ENCODE measurements around the gene RGL4. TPM values are rescaled to one million over a fixed set of nuclear protein-coding genes. Genes with fewer than 3 reads are reported as not detected.
A peak's percentile ranks its signal among the peaks of the same experiment; 100 is the strongest.

RGL4 gene
- polyA plus RNA-seq, 4 donors = 1.8 to 4.7 (median 2.6) TPM

DNA sequence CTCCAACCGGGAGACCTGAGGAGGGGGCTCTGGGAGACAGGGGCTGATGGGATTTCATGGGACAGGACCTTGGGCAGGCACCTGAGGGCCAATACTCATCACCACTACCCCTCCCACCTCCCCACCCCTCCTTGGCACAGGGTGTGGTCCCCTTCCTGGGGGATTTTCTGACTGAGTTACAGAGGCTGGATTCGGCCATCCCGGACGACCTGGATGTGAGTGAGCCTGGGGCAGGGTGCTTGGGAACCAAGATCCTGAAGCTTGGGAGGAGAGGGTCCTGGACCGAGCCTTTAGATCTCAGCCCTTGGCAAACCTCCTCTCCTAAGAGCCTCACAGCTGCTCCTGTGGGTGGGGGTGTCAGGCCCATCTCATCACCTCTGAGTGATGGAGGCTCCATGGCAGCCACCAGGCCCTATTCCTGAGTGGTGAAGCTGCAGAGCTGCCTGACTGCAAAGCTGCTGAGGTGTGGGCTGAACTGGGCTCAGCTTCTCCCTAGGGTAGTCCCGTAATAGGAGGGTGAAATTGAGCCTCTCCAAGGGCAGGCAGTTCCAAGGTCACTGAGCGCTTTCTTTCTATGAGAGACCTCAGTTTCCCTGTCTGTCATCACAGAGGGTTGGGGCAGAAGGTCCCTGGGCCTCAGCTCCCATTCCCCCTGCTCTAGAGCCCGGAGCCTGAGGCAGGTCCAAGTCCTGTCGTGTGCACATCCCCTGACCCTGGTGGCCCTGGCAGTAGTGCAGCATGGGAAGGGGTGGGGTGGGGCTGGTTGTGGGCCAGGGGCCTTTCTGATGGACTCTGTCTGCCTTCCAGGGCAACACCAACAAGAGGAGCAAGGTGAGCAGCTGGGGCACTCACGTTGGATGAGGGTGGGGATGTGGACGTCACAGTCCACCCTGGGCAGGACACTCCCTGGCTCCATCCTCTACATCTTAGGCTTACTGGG is 6.5 kb downstream of the RGL4 start:
- DNase-seq (ENCODE audit: low read depth in 4 of 4, low spot score in 3 of 4) = no peak

DNA sequence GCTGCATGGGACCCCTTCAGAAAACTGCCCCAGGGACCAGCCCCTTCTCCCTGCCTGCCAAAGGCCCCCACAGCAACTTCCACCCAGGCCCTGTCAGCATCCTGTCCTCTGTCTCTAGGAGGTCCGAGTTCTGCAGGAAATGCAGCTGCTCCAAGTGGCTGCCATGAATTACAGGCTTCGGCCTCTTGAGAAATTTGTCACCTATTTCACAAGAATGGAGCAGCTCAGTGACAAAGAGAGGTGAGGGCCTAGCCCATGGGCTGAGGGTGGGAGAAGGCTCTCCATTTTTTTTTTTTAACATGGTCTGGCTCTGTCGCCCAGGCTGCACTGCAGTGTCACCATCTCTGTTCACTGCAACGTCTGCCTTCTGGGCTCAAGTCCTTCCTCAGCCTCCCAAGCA is 7.3 kb downstream of the RGL4 start:
- no peak for DNase-seq (ENCODE audit: low read depth in 4 of 4, low spot score in 3 of 4)

DNA sequence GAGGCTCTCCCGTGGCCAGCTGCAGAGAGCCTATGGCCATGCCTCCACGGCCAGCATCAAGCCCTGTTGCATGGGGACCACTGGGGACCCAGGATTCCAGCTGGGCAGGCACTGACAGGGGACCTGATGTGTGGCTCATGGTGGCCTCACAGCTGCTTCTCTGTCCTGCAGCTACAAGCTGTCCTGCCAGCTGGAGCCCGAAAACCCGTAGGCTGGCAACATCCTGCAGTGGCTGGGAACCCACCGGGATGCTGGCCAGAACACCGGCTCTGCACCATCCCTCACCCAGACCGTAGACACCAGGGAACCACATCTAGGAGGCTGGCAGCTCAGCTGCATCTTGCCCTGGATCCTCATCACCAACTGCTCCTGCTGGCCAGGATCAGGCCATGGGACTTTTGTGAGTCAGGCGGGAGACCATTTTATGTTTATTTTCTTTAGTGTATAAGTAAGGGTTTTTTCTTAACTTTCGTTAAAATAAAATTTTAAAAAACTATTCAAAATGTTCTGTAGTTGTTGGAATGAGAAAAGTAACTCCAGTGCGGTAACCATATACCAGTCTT is 7.9 kb downstream of the RGL4 start:
- no peak for DNase-seq (ENCODE audit: low read depth in 4 of 4, low spot score in 3 of 4)

DNA sequence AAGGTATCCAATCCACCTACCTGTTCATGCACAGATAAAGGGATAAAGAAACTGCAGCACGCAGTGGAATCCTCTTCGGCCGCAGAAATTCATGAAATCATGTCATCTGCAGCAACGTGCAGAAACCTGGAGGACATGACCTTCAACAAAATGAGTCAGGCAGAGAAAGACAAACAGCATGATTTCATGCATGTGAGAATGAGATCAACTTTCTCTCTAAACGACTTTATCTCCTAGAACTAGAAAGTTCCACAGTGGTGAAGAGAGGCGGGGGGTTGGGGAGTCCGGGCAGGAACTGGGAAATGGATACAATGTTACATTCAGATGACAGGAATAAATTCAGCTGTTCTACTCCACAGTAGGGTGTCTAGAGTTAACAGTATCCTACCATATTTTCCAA is 9.9 kb downstream of the RGL4 start:
- no peak for DNase-seq (ENCODE audit: low read depth in 4 of 4, low spot score in 3 of 4)

DNA sequence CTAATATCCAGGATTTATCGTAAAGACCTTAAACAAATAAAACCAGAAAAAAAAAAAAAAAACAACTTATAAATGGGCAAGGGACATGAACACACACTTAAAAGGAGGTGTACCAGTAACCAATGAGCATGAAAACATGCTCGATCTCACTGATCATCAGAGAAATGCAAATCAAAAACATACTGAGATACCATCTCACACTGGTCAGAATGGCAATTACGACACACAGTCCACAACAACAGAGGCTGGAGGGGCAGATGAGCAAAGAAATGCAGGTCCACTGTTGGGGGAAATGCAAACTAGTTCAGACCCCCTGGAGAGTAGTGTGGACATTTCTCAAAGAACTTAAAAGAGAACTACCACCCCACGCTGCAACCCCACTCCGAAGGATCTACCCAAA is 13.2 kb downstream of the RGL4 start:
- no peak for DNase-seq (ENCODE audit: low read depth in 4 of 4, low spot score in 3 of 4)

DNA sequence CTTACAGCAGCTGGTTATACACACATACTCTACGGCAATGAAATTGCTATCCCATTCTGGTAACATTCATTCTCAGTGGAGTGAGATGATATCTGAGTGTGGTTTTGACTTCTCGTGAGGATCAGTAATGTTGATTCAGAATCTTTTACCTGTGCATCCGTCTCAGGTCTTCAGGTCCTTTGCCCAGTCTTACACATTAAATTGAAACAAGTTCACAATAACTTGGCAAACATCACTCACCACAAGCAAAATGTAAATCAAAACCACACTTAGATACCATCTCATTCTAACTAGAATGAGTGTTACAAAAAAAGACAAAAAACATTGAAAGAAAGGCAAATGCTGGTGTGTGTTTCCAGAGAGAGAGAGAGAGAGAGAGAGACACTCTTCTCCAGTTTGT is 14.0 kb downstream of the RGL4 start:
- no peak for DNase-seq (ENCODE audit: low read depth in 4 of 4, low spot score in 3 of 4)

DNA sequence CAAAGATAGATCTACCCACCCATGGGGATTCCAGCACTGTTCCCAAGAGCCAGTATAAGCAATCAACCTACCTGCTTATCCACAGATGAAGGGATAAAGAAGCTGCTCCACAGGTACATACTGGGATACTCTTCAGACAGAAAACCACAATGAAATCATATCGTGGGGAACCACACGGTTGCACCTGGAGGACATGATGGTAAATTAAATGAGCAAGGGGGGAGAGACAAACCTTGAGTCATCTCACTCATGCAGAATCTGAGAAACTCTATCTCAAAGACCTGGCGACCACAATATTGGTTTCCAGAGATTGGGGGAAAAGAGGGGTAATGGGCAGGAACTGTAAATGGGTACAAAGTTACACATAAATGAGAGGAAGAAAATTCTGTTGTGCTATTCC is 14.5 kb downstream of the RGL4 start:
- DNase-seq (ENCODE audit: low read depth in 4 of 4, low spot score in 3 of 4) = no peak

DNA sequence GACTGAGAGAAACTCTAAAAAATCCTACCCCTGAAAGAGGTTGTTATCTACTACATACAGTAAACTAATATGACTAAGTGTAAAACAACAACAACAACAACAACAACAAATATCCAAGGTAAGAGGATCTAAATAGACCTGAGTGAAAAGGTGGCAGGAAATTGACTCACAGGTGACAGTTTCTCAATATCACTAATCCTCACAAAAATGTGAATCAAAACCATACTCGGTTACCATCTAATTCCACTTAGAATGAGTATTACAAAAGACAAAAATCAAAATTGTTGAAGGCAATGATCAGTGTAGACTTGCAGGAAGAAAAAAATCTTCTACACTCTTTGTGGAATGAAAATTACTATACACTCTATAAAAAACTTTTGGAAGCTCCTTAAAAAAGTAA is 17.5 kb downstream of the RGL4 start:
- no peak for DNase-seq (ENCODE audit: low read depth in 4 of 4, low spot score in 3 of 4)

DNA sequence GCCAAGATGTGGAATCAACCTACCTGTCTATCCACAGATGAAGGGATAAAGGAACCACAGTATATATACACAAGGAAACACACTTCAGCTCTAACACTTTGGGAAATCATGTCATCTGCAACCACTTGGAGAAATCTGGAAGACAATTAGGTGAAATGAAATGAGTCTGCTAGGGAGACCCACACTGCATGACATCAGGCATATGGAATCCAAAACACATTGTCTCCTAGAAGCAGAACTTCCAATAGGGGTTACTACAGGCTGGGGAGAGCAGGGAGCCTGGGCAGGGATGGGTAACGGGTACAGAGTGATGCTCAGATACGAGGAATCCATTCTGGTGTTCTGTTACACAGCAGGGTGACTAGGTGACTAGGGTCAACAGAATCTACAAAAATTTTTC is 18.3 kb downstream of the RGL4 start:
- no peak for DNase-seq (ENCODE audit: low read depth in 4 of 4, low spot score in 3 of 4)

DNA sequence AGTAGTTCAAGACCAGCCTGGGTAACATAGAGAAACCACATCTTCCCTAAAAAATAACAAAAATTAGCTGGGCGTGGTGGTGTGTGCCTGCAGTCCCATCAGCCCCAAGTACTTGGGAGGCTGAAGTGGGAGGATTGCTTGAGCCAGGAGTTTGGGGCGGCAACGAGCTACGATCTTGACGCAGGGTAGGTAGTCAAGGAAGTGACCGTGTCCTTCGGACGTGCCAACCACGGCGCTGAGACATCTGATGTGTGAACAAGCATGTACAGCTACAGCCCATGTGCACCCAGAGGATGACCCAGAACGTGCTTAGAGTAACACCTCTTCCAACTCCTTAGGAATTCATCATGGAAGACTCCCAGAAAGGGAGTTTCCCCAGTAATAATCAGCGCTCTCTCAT is 21.4 kb downstream of the RGL4 start:
- DNase-seq (ENCODE audit: low read depth in 4 of 4, low spot score in 3 of 4) = no peak

DNA sequence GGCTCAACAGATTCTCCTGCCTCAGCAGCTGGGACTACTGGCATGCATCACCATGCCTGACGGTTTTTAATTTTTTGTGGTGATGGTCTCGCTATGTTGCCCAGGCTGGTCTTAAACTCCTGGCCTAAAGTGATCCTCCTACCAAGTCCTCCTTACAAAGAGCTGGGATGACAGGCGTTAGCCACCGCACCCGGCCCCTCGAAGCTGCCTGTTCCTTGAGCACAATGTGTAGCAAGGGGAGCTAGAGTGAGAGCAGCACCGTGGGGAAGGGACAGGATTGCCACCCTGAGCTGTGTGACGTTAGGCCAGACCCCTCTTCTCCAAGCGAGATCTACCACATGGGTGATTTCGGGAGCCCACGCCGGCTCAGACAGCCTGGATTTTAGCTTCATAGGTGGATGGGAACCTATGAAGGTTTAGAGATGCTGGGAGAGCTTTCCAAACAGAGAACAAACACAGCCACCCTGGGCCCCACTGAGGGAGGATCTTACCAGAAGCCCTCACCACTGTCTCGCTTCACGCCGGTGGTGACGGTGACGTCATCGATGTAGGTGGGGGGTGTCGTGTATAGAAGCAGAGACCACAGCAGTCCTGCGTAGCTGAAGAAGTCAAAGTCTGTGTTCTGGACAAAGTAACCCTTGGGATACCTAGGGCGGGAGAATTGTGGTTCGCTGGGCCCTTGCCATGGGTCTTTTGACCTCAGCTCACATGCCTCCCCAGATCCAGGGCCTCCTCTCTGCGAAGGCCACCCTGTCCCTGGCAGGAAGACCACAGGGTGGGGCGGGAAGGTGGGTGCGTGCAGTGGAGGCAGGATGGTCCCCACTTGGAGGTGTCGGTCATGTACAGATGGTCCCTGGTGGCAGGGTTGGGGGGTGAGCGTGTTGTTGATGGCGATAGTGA is 23.1 kb downstream of the RGL4 start:
- no peak for DNase-seq (ENCODE audit: low read depth in 4 of 4, low spot score in 3 of 4)

DNA sequence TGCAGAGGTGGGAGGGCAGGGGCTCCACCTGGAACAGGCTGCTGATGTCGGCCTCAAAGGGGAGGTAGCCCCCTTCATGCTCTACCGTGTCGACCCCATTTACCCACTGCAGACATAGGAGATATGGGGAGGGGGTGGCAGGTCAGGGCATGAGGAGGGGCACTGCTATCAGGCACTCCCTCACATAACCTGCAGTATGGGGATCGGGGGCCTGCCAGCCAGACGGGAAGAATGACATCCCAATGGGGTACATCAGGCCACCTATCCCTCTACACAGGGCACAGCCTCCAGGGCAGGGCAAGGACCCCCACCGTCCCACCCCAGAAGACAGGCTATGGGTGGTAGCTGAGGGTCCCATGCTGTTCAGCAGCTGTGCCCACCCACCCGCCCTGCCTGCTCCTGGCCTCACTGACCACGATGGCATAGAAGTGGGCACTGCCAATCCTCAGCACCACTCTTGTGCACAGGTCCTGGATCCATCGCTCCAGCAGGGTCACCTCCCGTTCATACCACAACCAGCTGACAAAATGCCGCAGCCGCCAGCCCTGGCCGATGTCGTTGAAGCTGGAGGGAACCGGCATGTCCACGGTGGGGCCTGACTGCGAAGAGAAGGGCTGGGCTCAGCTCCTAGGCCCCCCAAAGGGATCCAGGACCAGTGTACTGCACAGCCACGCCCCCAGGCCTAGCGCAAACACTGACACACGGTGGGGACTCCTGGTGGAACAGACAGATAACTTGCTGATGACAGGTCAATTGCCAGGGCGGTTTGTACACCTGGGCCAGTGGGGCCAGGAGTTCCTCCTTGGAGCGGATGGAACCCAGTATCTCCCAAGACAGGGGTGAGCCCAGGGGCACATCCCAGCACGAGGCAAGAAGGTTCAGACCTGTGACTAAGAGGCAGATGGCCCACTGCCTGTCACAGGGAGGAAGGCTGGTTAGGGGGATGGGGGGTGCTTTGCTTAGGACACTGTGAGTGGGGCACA is 24.1 kb downstream of the RGL4 start:
- no peak for DNase-seq (ENCODE audit: low read depth in 4 of 4, low spot score in 3 of 4)

DNA sequence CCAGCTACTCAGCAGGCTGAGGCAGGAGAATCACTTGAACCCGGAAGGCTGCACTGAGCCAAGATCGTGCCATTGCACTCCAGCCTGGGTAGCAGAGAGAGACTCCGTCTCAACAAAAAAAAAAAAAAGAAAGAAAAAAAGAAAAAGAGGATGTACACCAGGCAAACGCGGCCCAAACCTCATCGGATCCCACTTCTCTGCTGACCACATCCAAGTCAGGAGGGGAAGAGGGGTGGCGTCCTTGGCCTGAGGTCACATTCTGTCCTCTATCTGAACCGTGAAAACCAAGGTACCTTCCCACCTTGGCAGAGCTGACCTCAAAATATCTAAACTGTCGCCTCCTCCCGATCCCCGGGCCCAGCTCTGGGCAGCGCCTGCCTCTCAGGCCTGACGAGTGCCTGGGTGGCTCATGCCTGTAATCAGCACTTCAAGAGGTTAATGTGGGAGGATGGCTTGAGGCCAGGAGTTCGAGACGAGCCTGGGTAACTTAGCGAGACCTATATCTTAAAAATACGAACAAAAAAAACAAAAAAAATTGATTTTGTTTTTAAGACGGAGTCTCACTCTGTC is 25.1 kb downstream of the RGL4 start:
- DNase-seq (ENCODE audit: low read depth in 4 of 4, low spot score in 3 of 4) = no peak

DNA sequence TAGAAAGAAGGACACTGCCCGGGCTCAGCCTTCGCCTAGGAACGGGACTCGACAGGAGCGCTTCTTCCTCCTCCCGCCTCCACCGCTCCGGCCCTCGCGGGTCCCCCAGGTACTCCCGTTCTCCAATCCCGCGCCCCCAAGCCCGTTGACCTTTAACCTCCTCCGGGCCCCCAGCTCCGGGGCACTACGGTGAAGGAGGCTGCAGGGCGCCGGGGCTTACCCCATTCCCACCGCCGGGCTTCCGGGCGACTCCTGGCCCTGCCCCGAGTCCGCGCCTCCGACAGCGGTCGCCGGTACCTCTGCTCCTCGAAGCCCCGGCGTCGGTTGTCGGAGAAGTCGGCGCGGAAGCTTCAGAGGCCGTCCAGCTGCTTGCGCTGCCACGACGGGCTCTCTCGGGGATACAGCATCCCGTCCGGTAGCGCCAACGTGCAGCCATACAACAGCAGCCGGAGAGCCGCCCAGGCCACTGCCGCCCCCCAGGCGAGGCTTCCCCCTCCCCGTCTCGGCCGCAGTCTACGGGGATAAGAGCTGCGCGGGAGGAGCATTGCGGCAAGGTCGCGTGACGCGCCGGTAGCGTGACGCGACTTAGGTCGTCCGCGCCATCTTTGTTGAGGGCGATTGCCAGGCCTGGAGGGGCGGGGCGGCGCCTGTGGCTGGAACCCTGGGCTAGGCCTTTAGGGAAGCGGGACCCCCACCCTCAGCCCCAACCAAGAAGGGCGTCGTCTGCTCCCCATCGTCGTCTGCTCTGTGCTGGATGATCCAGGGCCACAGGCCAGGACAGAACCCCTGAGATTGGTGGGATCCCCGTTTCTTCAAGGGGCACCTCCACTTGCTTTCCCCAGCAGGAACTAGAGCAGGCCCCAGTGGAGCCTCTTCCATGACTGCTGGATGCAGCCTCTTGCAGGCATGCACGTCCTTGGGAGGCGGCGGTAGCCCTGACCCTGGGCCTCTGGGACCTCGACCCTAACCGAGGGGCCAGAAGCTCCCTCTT is 26.3 kb downstream of the RGL4 start:
- DNase-seq (ENCODE audit: low read depth in 4 of 4, low spot score in 3 of 4) = peak; percentile 70 to 76 (median 76)

DNA sequence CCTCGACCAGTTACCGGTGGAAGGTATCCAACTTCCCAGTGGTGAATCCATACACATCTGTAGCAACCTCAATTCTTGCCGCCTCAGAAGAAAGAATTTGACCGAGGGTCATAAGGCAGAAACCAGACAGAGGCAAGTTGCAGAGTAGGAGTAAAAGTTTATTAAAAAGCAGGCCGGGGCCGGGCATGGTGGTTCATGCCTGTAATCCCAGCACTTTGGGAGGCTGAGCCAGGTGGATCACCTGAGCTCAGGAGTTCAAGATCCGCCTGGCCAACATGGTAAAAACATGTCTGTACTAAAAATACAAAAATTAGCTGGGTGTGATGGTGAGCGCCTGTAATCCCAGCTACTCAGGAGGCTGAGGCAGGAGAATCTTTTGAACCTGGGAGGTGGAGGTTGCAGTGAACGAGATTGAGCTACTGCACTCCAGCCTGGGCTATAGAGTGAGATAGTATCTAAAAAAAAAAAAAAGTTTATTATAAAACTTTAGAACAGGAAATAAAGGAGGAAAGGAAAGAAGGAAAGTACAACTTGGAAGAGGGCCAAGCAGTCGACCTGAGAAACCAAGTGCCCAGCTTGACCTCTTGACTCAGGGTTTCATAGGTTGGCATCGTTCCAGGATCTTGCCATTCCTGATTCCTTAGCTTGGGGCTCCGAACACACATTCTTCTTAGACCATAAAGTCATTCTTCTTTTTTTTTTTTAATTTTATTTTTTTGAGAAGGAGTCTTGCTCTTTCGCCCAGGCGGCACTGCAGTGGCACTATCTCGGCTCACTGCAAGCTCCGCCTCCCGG is 27.8 kb downstream of the RGL4 start:
- DNase-seq (ENCODE audit: low read depth in 4 of 4, low spot score in 3 of 4) = no peak

DNA sequence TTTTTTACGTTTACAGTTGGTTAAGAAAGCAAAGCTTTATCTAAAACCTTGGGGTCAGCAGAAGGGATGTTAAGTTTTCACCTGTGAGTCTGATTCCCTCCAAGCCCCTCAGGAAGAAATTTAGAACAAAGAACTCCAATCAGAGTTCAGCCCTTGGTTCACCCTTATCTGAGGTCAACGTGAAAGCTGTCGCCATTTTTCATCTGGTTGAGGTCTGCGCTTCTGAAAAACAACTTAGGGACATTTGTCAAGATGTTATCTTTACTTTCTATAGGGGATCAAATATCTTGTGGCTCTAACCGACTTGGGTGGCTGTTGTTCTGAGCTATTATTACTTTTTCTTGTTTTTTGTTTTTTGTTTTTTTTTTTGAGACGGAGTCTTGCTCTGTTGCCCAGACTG is 30.0 kb downstream of the RGL4 start:
- DNase-seq (ENCODE audit: low read depth in 4 of 4, low spot score in 3 of 4) = no peak

DNA sequence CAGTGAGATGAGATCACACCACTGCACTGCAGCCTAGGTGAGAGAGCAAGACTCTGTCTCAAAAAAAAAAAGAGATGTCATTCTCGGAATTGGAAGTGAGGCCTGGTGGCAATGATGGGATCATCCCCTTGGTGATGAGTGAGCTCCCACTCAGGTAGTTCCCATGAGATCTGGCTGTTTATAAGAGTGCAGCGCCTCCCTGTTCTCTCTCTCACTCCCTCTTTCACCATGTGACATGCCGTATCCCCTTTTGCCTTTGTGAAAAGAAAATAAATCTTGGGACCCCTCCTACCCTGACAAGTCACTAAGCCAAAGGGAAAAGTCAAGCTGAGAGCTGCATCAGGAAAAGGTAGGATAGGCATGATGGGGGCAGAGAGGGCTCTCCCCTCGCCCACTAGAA is 31.3 kb downstream of the RGL4 start:
- DNase-seq (ENCODE audit: low read depth in 4 of 4, low spot score in 3 of 4) = no peak

DNA sequence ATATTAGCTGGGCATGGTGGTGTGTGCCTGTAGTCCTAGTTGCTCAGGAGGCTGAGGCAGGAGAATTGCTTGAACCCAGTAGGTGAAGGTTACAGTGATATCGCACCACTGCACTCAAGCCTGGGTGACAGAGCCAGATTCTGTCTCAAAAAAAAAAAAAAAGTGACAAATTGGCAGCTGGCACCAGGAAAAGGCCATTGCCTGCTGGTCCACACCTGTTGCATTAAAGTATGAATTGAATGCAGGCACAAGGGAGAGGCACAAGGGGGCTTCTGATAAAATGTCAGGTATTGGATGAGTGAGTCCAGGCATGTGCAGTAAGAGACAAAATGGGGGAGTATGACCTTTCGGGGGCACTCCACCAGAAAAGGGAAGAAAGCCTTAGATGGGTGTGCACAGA is 31.9 kb downstream of the RGL4 start:
- no peak for DNase-seq (ENCODE audit: low read depth in 4 of 4, low spot score in 3 of 4)
